Glutamatergic neuron (in vitro differentiated cells): ENCODE results near the gene SQOR. TPM values are rescaled to one million over a fixed set of nuclear protein-coding genes. Genes with fewer than 3 reads are reported as not detected.

ENCODE experiments used
- DNase-seq: peaks from one replicate; pipeline ENCODE4 v3.0.0; 2022
- H3K27ac Mint-ChIP-seq: one replicate; pipeline ENCODE4 v1.8.0; 2020; ENCODE audit warnings: mild to moderate bottlenecking, mixed read lengths, inconsistent platforms; ENCODE audit not compliant: unreplicated experiment
- H3K27me3 Mint-ChIP-seq: one replicate; pipeline ENCODE4 v1.8.0; 2020; ENCODE audit warnings: mild to moderate bottlenecking, moderate library complexity, mixed read lengths, inconsistent platforms; ENCODE audit not compliant: unreplicated experiment
- H3K36me3 Mint-ChIP-seq: one replicate; pipeline ENCODE4 v1.8.0; 2020; ENCODE audit warnings: mild to moderate bottlenecking, mixed read lengths, inconsistent platforms; ENCODE audit not compliant: unreplicated experiment
- H3K4me1 Mint-ChIP-seq: one replicate; pipeline ENCODE4 v1.8.0; 2020; ENCODE audit warnings: mild to moderate bottlenecking, low read depth, mixed read lengths, inconsistent platforms; ENCODE audit not compliant: unreplicated experiment
- H3K4me3 Mint-ChIP-seq: one replicate; pipeline ENCODE4 v1.8.0; 2020; ENCODE audit warnings: mild to moderate bottlenecking, mixed read lengths, inconsistent platforms; ENCODE audit not compliant: unreplicated experiment
- H3K9me3 Mint-ChIP-seq: one replicate; pipeline ENCODE4 v1.8.0; 2020; ENCODE audit warnings: mild to moderate bottlenecking, moderate library complexity, mixed read lengths, inconsistent platforms; ENCODE audit not compliant: unreplicated experiment
- total RNA-seq: library from RNA; stranded (reverse); fragmentation: NEBNext Ultra II Directional; extraction: Animal tissue kit (Norgen Biotek cat#: 25700); gene quantifications from one replicate; pipeline ENCODE4 v1.2.1, GENCODE V29; 2021; ENCODE audit not compliant: unreplicated experiment
- TF ChIP-seq, protein P1 (sequence below): fragments of 200-600 bp; sonication (generic); IDR thresholded peaks from one replicate; pipeline ENCODE4 v1.5.0; 2021; ENCODE audit not compliant: partially characterized antibody, unreplicated experiment

SQOR gene
- total RNA-seq, 1 donor from 2014 or later = not detected

GRCh38 chr15:45637552-45638033 is 2.8 kb downstream of the SQOR start:
- TF ChIP-seq, protein P1, sequence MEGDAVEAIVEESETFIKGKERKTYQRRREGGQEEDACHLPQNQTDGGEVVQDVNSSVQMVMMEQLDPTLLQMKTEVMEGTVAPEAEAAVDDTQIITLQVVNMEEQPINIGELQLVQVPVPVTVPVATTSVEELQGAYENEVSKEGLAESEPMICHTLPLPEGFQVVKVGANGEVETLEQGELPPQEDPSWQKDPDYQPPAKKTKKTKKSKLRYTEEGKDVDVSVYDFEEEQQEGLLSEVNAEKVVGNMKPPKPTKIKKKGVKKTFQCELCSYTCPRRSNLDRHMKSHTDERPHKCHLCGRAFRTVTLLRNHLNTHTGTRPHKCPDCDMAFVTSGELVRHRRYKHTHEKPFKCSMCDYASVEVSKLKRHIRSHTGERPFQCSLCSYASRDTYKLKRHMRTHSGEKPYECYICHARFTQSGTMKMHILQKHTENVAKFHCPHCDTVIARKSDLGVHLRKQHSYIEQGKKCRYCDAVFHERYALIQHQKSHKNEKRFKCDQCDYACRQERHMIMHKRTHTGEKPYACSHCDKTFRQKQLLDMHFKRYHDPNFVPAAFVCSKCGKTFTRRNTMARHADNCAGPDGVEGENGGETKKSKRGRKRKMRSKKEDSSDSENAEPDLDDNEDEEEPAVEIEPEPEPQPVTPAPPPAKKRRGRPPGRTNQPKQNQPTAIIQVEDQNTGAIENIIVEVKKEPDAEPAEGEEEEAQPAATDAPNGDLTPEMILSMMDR = no peak
- no peaks in the 10 kb centered on the region for H3K9me3 Mint-ChIP-seq
- H3K4me1 Mint-ChIP-seq = no peaks in the 10 kb centered on the region
- H3K27ac Mint-ChIP-seq = no peak overlapping the region
- H3K36me3 Mint-ChIP-seq = no peaks in the 10 kb centered on the region
- H3K27me3 Mint-ChIP-seq = peaks cover 6% of the 10 kb centered on the region
- DNase-seq = no peak
- no peak overlapping the region for H3K4me3 Mint-ChIP-seq

DNA sequence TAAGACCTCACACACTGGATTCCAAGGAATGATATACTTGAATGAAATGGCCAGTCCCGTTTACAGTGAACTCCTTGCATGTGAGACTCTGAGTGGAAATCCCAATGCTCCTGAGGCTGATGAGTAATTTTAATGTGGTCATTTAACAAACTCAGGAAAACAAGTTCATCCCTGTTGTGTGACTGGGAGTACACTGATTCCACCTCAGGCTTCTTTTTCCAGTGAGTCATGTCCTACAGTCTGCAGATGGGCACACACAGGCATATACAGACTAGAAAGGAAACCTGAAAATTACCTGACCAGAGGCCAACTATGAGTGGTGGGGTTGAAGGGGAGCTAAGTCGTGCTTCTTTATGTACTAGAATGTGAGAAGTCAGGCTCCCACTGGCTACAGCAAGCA is 5.8 kb downstream of the SQOR start:
- TF ChIP-seq, protein P1 = no peak
- Mint-ChIP-seq H3K36me3 (no peaks in the 10 kb centered on the region), H3K27ac (no peak overlapping the region), H3K4me1 (no peaks in the 10 kb centered on the region), H3K27me3 (peaks cover 3% of the 10 kb centered on the region), H3K9me3 (no peaks in the 10 kb centered on the region), H3K4me3 (no peak overlapping the region)
- DNase-seq = no peak

- Mint-ChIP-seq H3K27me3 (peaks cover 3% of the 10 kb centered on the region), H3K9me3 (no peaks in the 10 kb centered on the region), H3K36me3 (no peaks in the 10 kb centered on the region), H3K4me3 (no peak overlapping the region), H3K4me1 (no peaks in the 10 kb centered on the region), H3K27ac (no peak overlapping the region)
- TF ChIP-seq, protein P1 = no peak
- no peak for DNase-seq
Observed at GRCh38 chr15:45641374-45641781, 6.5 kb downstream of the SQOR start.

DNA sequence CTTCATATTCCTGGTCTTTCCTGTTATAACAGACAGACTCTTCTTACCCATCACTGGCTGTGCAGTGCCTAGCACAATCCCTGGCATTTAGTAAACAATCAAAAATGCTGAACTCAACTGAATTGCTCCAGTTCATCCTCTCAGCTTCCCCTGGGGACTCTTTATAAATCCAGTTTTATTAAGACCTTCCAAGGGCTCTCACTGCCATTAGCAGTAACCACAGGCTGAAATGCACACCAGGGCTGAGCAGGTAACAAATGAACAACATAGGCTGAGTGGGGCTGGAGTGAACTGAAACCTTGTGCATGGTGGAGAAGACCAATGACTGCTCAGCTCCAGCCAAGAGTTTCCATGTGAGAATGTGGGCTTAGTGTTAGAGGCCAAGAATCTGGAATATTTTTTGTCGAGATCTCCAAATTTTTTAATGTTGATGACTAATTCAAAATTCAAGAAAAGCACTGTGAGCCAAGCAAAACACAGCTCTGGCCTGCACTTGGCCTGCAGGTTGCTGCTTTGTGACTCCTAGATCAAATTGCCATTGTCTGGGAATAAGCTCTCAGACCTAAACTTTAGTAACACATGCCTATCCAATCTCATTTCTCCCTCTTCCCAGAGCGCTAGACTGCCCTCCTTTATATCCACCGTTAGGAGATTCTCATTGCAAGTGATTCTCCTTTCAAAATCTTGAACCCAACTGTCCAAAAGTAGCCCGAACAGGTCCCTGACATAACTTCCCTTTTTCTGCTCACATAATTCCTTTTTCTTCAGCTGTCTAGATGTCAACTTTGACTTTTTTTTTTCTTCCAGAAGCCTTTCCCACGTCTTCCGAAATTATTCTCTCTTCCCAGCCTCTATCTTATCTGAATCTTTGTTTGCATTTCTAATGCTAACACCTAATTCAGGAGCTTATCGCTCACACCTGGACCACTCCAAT is 7.4 kb downstream of the SQOR start:
- Mint-ChIP-seq H3K4me3 (no peak overlapping the region), H3K27ac (no peak overlapping the region), H3K36me3 (no peaks in the 10 kb centered on the region), H3K4me1 (no peaks in the 10 kb centered on the region), H3K27me3 (peaks cover 5% of the 10 kb centered on the region), H3K9me3 (peaks cover 2% of the 10 kb centered on the region)
- no peak for DNase-seq
- TF ChIP-seq, protein P1 = no peak

DNA sequence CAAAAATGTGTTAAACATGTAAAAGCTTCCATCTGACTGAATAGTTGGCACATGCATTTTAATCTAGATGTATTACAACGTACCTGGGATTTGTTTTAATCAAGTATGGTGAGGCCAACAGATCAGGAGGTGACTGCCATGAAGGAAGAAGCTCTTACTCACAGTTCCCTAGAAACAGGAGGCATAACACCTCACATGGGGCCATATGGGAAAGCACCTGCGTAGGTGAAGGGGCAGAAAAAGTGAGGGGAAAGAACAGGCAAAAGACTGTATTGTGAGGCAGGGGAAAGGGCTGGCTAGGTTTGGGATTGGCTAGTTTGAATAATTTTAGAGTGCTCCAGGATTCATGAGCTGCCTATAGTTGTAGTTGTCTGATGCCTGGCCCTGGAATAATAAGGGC is 9.6 kb downstream of the SQOR start:
- TF ChIP-seq, protein P1 = no peak
- Mint-ChIP-seq H3K4me3 (no peak overlapping the region), H3K27me3 (peaks cover 4% of the 10 kb centered on the region), H3K27ac (no peak overlapping the region), H3K9me3 (peaks cover 2% of the 10 kb centered on the region), H3K36me3 (no peaks in the 10 kb centered on the region), H3K4me1 (no peaks in the 10 kb centered on the region)
- DNase-seq = no peak
